GM12873 (cell line): ENCODE data around the gene NR1H2.

Source experiments
- TF ChIP-seq, protein P1 (sequence below): IDR thresholded peaks from 2 replicates; pipeline ENCODE4 v1.5.1; 2012; ENCODE audit warnings: low read depth, mild to moderate bottlenecking, moderate library complexity, low read length, control low read depth; ENCODE audit not compliant: insufficient read depth; ENCODE audit errors: missing control alignments

The NR1H2 gene

GRCh38 chr19:50365434-50366306 lies 10.6 kb upstream of the NR1H2 start, which contains the start of gene NAPSA:
NAPSA (minus strand) TSS chr19:50365639; CDS start chr19:50365621, 18 bp downstream.
- TF ChIP-seq, protein P1, sequence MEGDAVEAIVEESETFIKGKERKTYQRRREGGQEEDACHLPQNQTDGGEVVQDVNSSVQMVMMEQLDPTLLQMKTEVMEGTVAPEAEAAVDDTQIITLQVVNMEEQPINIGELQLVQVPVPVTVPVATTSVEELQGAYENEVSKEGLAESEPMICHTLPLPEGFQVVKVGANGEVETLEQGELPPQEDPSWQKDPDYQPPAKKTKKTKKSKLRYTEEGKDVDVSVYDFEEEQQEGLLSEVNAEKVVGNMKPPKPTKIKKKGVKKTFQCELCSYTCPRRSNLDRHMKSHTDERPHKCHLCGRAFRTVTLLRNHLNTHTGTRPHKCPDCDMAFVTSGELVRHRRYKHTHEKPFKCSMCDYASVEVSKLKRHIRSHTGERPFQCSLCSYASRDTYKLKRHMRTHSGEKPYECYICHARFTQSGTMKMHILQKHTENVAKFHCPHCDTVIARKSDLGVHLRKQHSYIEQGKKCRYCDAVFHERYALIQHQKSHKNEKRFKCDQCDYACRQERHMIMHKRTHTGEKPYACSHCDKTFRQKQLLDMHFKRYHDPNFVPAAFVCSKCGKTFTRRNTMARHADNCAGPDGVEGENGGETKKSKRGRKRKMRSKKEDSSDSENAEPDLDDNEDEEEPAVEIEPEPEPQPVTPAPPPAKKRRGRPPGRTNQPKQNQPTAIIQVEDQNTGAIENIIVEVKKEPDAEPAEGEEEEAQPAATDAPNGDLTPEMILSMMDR, result no peak

DNA sequence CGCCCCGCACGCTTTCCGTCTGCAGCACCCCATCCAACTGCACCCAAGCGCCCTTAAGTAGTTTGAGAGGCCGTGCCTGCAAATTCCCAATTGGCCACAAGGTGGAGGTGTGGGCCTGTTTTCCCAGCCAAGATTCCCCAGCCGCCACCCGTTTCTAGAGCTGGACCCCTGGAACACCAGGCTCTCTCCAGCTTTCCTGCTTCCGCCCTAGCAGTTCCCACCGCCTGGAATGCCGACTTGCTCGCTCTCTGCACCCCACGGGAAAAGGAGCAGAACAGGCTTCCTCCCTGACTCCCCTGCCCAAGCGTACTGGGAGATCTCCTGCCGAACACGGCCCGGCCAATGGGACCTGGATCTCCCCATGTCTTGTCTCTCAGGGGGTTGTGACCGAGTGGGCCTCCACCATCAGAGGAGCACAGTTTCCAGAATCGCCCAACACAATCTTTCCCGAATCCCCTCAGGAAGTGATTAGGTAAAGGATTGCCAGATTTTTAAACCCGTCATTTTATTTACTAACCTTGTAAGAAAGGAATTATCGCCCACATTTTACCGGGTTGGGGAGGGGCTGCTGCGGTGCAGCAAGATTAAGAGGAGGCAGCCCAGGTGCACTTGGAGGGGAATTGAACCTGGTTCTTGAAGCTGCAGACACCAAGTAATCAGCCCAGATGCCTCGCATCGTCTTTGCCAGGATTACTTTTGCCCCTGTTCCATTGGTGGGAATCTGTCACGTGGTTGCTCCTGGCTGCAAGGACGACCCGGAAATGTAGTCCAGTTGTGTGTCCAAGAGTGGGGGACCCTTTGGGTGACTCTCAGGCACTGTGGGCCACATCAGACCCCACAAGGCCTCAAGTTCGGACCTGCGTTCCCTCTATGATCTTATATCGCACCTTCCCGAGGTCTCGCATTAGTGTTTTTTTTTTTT lies 7.3 kb upstream of the NR1H2 start:
- TF ChIP-seq, protein P1, result peak; percentile 83

- TF ChIP-seq, protein P1, result no peak
These were observed 4.3 kb upstream of the NR1H2 start for GRCh38 chr19:50371914-50372475.

DNA sequence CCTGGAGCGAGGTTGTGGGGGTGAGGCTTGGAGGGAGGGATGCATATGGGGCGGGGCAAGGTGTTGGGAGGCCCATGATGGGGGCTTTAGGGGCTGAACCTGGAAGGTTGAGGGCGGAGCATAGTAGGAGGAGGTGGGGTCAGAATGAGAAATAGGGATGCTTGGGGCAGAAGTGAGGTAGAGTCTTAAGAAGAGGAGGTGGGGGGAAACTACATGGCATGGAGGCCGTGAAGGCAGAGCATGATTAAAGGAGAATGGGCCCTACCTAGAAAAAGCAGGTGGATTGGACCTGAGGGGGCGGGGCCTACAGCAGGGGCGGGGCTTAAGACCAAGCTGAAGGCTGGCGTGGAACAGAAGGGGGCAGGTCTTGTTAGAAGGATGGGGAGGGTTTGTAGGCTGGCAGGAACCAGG lies 799 bp downstream of the NR1H2 start:
- TF ChIP-seq, protein P1, result no peak

- TF ChIP-seq, protein P1, result no peak
These were observed 1.3 kb downstream of the NR1H2 start for GRCh38 chr19:50377517-50377916.

- TF ChIP-seq, protein P1, result no peak
These were observed 2.1 kb downstream of the NR1H2 start for GRCh38 chr19:50378169-50378862.
